ENCODE data around the gene KRT26.

GRCh38 chr17:40730970-40731369 is 41.0 kb downstream of the KRT26 start:
- TF ChIP-seq CTCF (IDR thresholded peaks at IDR 0.05; ENCODE audit: low read length) = no peak
- TF ChIP-seq EZH2 (optimal IDR thresholded peaks at IDR 0.05; ENCODE audit: low read depth, low read length) = no peak
- TF ChIP-seq EZH2phosphoT487 (IDR thresholded peaks at IDR 0.05; ENCODE audit: low read length) = no peak
